GM12878 (cell line): ENCODE measurements around the gene MUSK. TPM values are rescaled to one million over a fixed set of nuclear protein-coding genes. Genes with fewer than 3 reads are reported as not detected.

Experiments used
- ATAC-seq: fragments of 200-7000 bp; cut with Tn5 transposase; 3 replicates; pipeline ENCODE4 v1.9.1; 2020; ENCODE audit warnings: mild to moderate bottlenecking, moderate library complexity
- BruUV-seq: library from RNA; stranded (reverse); fragments of 400-500 nt; replicated peaks from 2 replicates; lab custom pipeline; 2021; lab: Mats Ljungman, UMichigan
- CTCF ChIA-PET: fragments of 300-600 bp; sonication (Branson Sonifier 250); formaldehyde crosslinking; extraction: SDS; loops from one replicate; lab custom pipeline; 2021; ENCODE audit warnings: inconsistent platforms; lab: Yijun Ruan, JAX
- POLR2A ChIA-PET: fragments of 350-600 bp; formaldehyde crosslinking; extraction: SDS; loops from one replicate; lab custom pipeline; 2021; ENCODE audit warnings: inconsistent platforms; lab: Charles Lee
- RAD21 ChIA-PET: fragments of 300-600 bp; sonication (Branson Sonifier 250); formaldehyde crosslinking; loops from one replicate; lab custom pipeline; 2023; ENCODE audit warnings: antibody characterized with exemption; ENCODE audit not compliant: unreplicated experiment; lab: Charles Lee
- SMC1A ChIA-PET: fragments of 300-600 bp; sonication (Branson Sonifier 250); formaldehyde crosslinking; loops from one replicate; lab custom pipeline; 2023; ENCODE audit not compliant: unreplicated experiment, uncharacterized antibody; lab: Charles Lee
- DNase-seq: peaks from one replicate; pipeline ENCODE4 v3.0.0-alpha.2; 2011; ENCODE audit warnings: low read depth, low spot score
- FAIRE-seq: peaks from 3 replicates; lab custom pipeline; 2011; peaks lifted over from hg19 to GRCh38; lab: Jason Lieb, UNC
- H2AFZ ChIP-seq: 2 replicates; pipeline ENCODE4 v1.6.0; 2011; ENCODE audit warnings: low read depth, low read length, control low read depth; ENCODE audit not compliant: control insufficient read depth
- H3K27ac ChIP-seq: 2 replicates; pipeline ENCODE4 v1.5.1; 2011; ENCODE audit warnings: control low read depth; ENCODE audit not compliant: control insufficient read depth, insufficient read depth
- H3K27me3 ChIP-seq, 2 experiments: replicated peaks in 1 of 2; 2 replicates each; pipeline versions ENCODE4 v1.6.0 to v1.6.1; 2011; ENCODE audit warnings: low read length in 1 of 2; ENCODE audit not compliant: control insufficient read depth in 2 of 2, insufficient read depth in 2 of 2
- H3K36me3 ChIP-seq, 2 experiments: 2 replicates each; pipeline ENCODE4 v1.5.1; 2011; ENCODE audit warnings: low read length in 1 of 2; ENCODE audit not compliant: control insufficient read depth in 2 of 2, insufficient read depth in 2 of 2
- H3K4me1 ChIP-seq: 2 replicates; pipeline ENCODE4 v1.6.1; 2011; ENCODE audit warnings: mild to moderate bottlenecking, low read length, moderate library complexity, mixed read lengths; ENCODE audit not compliant: control insufficient read depth, insufficient read depth
- H3K4me2 ChIP-seq: 2 replicates; pipeline ENCODE4 v1.6.0; 2011; ENCODE audit warnings: control low read depth; ENCODE audit not compliant: control insufficient read depth, insufficient read depth
- H3K4me3 ChIP-seq: fragments of 200-600 bp; sonication (generic); 2 replicates; pipeline ENCODE4 v1.5.1; 2016
- H3K79me2 ChIP-seq: 2 replicates; pipeline ENCODE4 v1.6.0; 2011; ENCODE audit warnings: low read length; ENCODE audit not compliant: control insufficient read depth, insufficient read depth
- H3K9ac ChIP-seq: 2 replicates; pipeline ENCODE4 v1.8.0; 2011; ENCODE audit warnings: low read length, control low read depth, mixed read lengths; ENCODE audit not compliant: control insufficient read depth, insufficient read depth
- H3K9me3 ChIP-seq: replicated peaks from 3 replicates; pipeline ENCODE4 v1.5.1; 2011; ENCODE audit warnings: mild to moderate bottlenecking, low read length; ENCODE audit not compliant: control insufficient read depth, insufficient read depth
- H4K20me1 ChIP-seq: 2 replicates; pipeline ENCODE4 v1.6.0; 2011; ENCODE audit not compliant: control insufficient read depth, insufficient read depth
- CBX5 ChIP-seq: sonication (generic); IDR thresholded peaks from 2 replicates; pipeline ENCODE4 v1.6.1; 2016; ENCODE audit warnings: low read depth, moderate library complexity, mild to moderate bottlenecking, inconsistent platforms
- EP300 ChIP-seq, 2 experiments: fragments of 150-350 bp in 1 of 2; IDR thresholded peaks; 2 replicates each; pipeline ENCODE4 v1.6.1; 2011 to 2012; ENCODE audit warnings: low read depth in 2 of 2, low read length in 2 of 2, borderline replicate concordance in 1 of 2, improper control_type of control experiment in 1 of 2, inconsistent platforms in 1 of 2; ENCODE audit not compliant: control insufficient read depth in 1 of 2
- ETV6 ChIP-seq, 2 experiments: fragments of 450-650 bp in 1 of 2; IDR thresholded peaks in 1 of 2; conservative IDR thresholded peaks in 1 of 2; 2 replicates each; pipeline ENCODE4 v1.6.1; 2014; ENCODE audit warnings: antibody characterized with exemption in 1 of 2, borderline replicate concordance in 1 of 2, low read depth in 1 of 2, mild to moderate bottlenecking in 1 of 2, moderate library complexity in 1 of 2
- GABPA ChIP-seq: IDR thresholded peaks from 2 replicates; pipeline ENCODE4 v1.6.1; 2014; ENCODE audit warnings: antibody characterized with exemption, low read depth, mild to moderate bottlenecking, inconsistent platforms
- GATAD2B ChIP-seq: fragments of 450-650 bp; conservative IDR thresholded peaks from 2 replicates; pipeline ENCODE4 v1.6.1; 2017; ENCODE audit warnings: low read depth, mild to moderate bottlenecking, moderate library complexity
- HDGF ChIP-seq: fragments of 450-650 bp; IDR thresholded peaks from 2 replicates; pipeline ENCODE4 v1.6.1; 2016; ENCODE audit warnings: antibody characterized with exemption
- IKZF1 ChIP-seq: fragments of 450-650 bp; conservative IDR thresholded peaks from 2 replicates; pipeline ENCODE4 v1.6.1; 2017; ENCODE audit warnings: antibody characterized with exemption, mild to moderate bottlenecking
- JUND ChIP-seq: IDR thresholded peaks from 2 replicates; pipeline ENCODE4 v1.6.1; 2012; ENCODE audit warnings: low read depth, mild to moderate bottlenecking, low read length, improper control_type of control experiment, moderate library complexity
- KDM1A ChIP-seq: fragments of 200-600 bp; sonication (generic); IDR thresholded peaks from 2 replicates; pipeline ENCODE4 v1.6.1; 2016; ENCODE audit warnings: borderline replicate concordance
- LARP7 ChIP-seq: fragments of 450-650 bp; IDR thresholded peaks from 2 replicates; pipeline ENCODE4 v1.6.1; 2017; ENCODE audit warnings: mild to moderate bottlenecking
- RCOR1 ChIP-seq: conservative IDR thresholded peaks from 2 replicates; pipeline ENCODE4 v1.6.1; 2012; ENCODE audit warnings: low read depth, low read length, improper control_type of control experiment
- SMAD5 ChIP-seq: IDR thresholded peaks from 2 replicates; pipeline ENCODE4 v1.6.1; 2016; ENCODE audit warnings: antibody characterized with exemption, low read depth
- SP1 ChIP-seq: IDR thresholded peaks from one replicate; pipeline ENCODE4 v1.6.1; 2011; ENCODE audit warnings: low read depth, low read length
- SRF ChIP-seq, 2 experiments: IDR thresholded peaks; 2 replicates each; pipeline ENCODE4 v1.6.1; 2011; ENCODE audit warnings: low read depth in 2 of 2, low read length in 2 of 2, mild to moderate bottlenecking in 1 of 2, moderate library complexity in 1 of 2
- ZBED1 ChIP-seq: IDR thresholded peaks from 2 replicates; pipeline ENCODE4 v1.6.1; 2016; ENCODE audit warnings: borderline replicate concordance
- ZNF207 ChIP-seq: fragments of 450-650 bp; IDR thresholded peaks from 2 replicates; pipeline ENCODE4 v1.6.1; 2014; ENCODE audit warnings: antibody characterized with exemption, mild to moderate bottlenecking, borderline replicate concordance
- ZSCAN29 ChIP-seq: fragments of 450-650 bp; IDR thresholded peaks from 2 replicates; pipeline ENCODE4 v1.6.1; 2017; ENCODE audit warnings: mild to moderate bottlenecking, moderate library complexity
- WGBS: methylation state at CpG from one replicate; pipeline ENCODE4 v1.1.6; 2016; ENCODE audit warnings: low lambda C conversion rate; ENCODE audit not compliant: insufficient replicate concordance, insufficient coverage; ENCODE audit errors: missing lambda C conversion rate; 5-methylcytosine and 5-hydroxymethylcytosine counted together
- in situ Hi-C: fragments of 300-500 bp; cut with MboI; formaldehyde crosslinking; loops from 9 replicates; pipeline ENCODE4 v1.14.3; 2018; ENCODE audit warnings: mixed read lengths
- intact Hi-C: fragments of 100-400 bp; cut with micrococcal nuclease; formaldehyde crosslinking; loops from one replicate; pipeline ENCODE4 v1.14.2; 2022; ENCODE audit not compliant: unreplicated experiment
- polyA plus RNA-seq, 11 experiments: library from polyadenylated mRNA; depleted of rRNA in 4 of 11; unstranded in 6 of 11; stranded (reverse) in 5 of 11; fragments of >200 nt; fragmentation: Nextera tagmentation in 4 of 11; fragmentation: Illumina TruSeq in 1 of 11; extraction: Ambion mirVana in 4 of 11; extraction: Trizol in 1 of 11; gene quantifications; 1 replicate in 1 of 11; 2 replicates in 10 of 11; pipeline versions ENCODE4 v1.2.1 to v1.2.3, GENCODE V29; 2011 to 2016; ENCODE audit warnings: inconsistent platforms in 2 of 11, missing spikeins in 2 of 11, low read depth in 1 of 11
- total RNA-seq, 4 experiments: library from RNA; depleted of rRNA in 3 of 4; stranded (reverse); fragments of >200 nt in 3 of 4; fragmentation: Illumina TruSeq in 1 of 4; extraction: Trizol in 1 of 4; gene quantifications; 2 replicates each; pipeline versions ENCODE4 v1.2.1 to v1.2.3, GENCODE V29; 2013 to 2021
- TF ChIP-seq, protein P1 (sequence below): IDR thresholded peaks from 2 replicates; pipeline ENCODE4 v1.6.1; 2012; ENCODE audit warnings: low read depth, low read length, improper control_type of control experiment
- TF ChIP-seq, protein P2 (sequence below): fragments of 450-650 bp; IDR thresholded peaks from 2 replicates; pipeline ENCODE4 v1.6.1; 2014; ENCODE audit warnings: mild to moderate bottlenecking
- TF ChIP-seq, protein P3 (sequence below): fragments of 450-650 bp; IDR thresholded peaks from 2 replicates; pipeline ENCODE4 v1.6.1; 2018; ENCODE audit warnings: mild to moderate bottlenecking, low read depth, moderate library complexity; ENCODE audit not compliant: partially characterized antibody

The MUSK gene
- total and polyA plus RNA-seq, 10 of the 15 experiments (the other 5 are each of a cell fraction or from before 2014, with no cell fraction given), result 0.04 to 0.19 (median 0.10) TPM; not detected in 5

DNA sequence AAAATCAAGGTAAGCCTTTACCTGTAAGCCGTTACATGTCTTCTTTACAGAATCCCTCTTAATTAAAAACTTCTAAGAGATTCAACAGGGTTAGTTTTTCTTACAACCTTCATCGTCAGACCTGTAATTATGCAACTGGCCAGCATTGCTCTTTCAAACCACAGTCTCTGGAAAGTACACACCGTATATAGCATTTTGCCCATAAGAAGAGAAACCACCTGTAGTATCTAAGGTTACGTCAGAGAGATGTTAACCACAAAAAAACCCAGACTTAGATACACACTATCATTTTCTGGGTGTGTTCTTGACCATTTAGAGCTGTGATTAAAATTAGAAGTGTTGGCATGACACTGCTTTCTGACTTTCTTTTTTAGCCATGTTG, 140.0 kb downstream of the MUSK start:
- POLR2A ChIA-PET, result interaction anchor here (0.6 to 1.7 kb wide), 3 partner anchors 196 to 655 kb away, joined by 3 to 4 read pairs (median 3); no protein-coding TSS in a partner anchor
- TF ChIP-seq LARP7 (no peak), JUND (no peak), ETV6 (conservative IDR thresholded peaks at IDR 0.05 in 1 of 2, IDR thresholded peaks at IDR 0.05 in 1 of 2; ENCODE audit: borderline replicate concordance in 1 of 2, low read depth in 1 of 2) (peak in 1 of 2 experiments; percentile 47; a peak in 1 of 4 replicates), KDM1A (no peak), HDGF (no peak), ZNF207 (no peak), SMAD5 (no peak; the same call in 1 of the 2 replicates), ZBED1 (peak; percentile 78), SRF (IDR thresholded peaks at IDR 0.05; ENCODE audit: low read depth in 2 of 2, low read length in 2 of 2) (peak; percentile 35 to 92; a peak in 2 of 4 replicates), CBX5 (peak; percentile 56; the same call in 1 of the 2 replicates), RCOR1 (no peak), ZSCAN29 (peak; percentile 36), SP1 (peak; percentile 47), GABPA (peak; percentile 47; the same call in 1 of the 2 replicates), GATAD2B (0 out of 2 replicates have a peak, but pooled peaks have one; percentile 22), IKZF1 (peak; percentile 68), EP300 (IDR thresholded peaks at IDR 0.05; ENCODE audit: borderline replicate concordance in 1 of 2, control insufficient read depth in 1 of 2, low read depth in 2 of 2, low read length in 2 of 2) (peak; percentile 97 to 98)
- TF ChIP-seq, protein P1, sequence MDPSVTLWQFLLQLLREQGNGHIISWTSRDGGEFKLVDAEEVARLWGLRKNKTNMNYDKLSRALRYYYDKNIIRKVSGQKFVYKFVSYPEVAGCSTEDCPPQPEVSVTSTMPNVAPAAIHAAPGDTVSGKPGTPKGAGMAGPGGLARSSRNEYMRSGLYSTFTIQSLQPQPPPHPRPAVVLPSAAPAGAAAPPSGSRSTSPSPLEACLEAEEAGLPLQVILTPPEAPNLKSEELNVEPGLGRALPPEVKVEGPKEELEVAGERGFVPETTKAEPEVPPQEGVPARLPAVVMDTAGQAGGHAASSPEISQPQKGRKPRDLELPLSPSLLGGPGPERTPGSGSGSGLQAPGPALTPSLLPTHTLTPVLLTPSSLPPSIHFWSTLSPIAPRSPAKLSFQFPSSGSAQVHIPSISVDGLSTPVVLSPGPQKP, result no peak
- TF ChIP-seq, protein P2, sequence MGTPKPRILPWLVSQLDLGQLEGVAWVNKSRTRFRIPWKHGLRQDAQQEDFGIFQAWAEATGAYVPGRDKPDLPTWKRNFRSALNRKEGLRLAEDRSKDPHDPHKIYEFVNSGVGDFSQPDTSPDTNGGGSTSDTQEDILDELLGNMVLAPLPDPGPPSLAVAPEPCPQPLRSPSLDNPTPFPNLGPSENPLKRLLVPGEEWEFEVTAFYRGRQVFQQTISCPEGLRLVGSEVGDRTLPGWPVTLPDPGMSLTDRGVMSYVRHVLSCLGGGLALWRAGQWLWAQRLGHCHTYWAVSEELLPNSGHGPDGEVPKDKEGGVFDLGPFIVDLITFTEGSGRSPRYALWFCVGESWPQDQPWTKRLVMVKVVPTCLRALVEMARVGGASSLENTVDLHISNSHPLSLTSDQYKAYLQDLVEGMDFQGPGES, result no peak
- TF ChIP-seq, protein P3, sequence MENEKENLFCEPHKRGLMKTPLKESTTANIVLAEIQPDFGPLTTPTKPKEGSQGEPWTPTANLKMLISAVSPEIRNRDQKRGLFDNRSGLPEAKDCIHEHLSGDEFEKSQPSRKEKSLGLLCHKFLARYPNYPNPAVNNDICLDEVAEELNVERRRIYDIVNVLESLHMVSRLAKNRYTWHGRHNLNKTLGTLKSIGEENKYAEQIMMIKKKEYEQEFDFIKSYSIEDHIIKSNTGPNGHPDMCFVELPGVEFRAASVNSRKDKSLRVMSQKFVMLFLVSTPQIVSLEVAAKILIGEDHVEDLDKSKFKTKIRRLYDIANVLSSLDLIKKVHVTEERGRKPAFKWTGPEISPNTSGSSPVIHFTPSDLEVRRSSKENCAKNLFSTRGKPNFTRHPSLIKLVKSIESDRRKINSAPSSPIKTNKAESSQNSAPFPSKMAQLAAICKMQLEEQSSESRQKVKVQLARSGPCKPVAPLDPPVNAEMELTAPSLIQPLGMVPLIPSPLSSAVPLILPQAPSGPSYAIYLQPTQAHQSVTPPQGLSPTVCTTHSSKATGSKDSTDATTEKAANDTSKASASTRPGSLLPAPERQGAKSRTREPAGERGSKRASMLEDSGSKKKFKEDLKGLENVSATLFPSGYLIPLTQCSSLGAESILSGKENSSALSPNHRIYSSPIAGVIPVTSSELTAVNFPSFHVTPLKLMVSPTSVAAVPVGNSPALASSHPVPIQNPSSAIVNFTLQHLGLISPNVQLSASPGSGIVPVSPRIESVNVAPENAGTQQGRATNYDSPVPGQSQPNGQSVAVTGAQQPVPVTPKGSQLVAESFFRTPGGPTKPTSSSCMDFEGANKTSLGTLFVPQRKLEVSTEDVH, result no peak

More for the DNA sequence above, 140.0 kb downstream of the MUSK start:
- H3K4me1 ChIP-seq, result peaks cover 18% of the 10 kb centered on the region
- H2AFZ ChIP-seq, result peak overlapping the region; percentile 71
- SMC1A ChIA-PET, result interaction anchor here (0.7 to 2.0 kb wide), 17 partner anchors 11 to 270 kb away, joined by 3 to 11 read pairs (median 4); no protein-coding TSS in a partner anchor
- H3K79me2 ChIP-seq, result no peaks in the 10 kb centered on the region
- in situ Hi-C loops, result no loop called here
- peaks cover 2% of the 10 kb centered on the region for H3K9me3 ChIP-seq
- no peaks in the 10 kb centered on the region for H3K36me3 ChIP-seq
- H3K27me3 ChIP-seq, result no peaks in the 10 kb centered on the region
- CTCF ChIA-PET, result interaction anchor here (0.6 to 1.8 kb wide), 4 partner anchors 64 to 490 kb away, joined by 3 to 6 read pairs (median 4); no protein-coding TSS in a partner anchor
- DNase-seq, result peak; percentile 93
- intact Hi-C loops, result loop anchor here (1.0 to 10.0 kb wide), 9 partner anchors 28 to 551 kb away; partner anchors contain the start of genes LPAR1 and TXN
- RAD21 ChIA-PET, result interaction anchor here (0.7 to 2.2 kb wide), 10 partner anchors 11 to 679 kb away, joined by 3 to 18 read pairs (median 6); no protein-coding TSS in a partner anchor
- H3K27ac ChIP-seq, result peak overlapping the region; percentile 90
- peak overlapping the region; percentile 5; the same call in 1 of the 2 replicates for H3K9ac ChIP-seq
- BruUV-seq, result no TSS peak
- H4K20me1 ChIP-seq, result no peaks in the 10 kb centered on the region
- peak overlapping the region; percentile 95 for H3K4me2 ChIP-seq
- peak; percentile 90 for ATAC-seq
- FAIRE-seq, result peak; percentile 81
- 0 out of 2 replicates have a peak overlapping the region, but pooled peaks have one; percentile 28 for H3K4me3 ChIP-seq
- 0% methylated on average over 4 of the region's 4 CpGs for WGBS
